ENCODE measurements around the gene CTBP1.

The CTBP1 gene

DNA sequence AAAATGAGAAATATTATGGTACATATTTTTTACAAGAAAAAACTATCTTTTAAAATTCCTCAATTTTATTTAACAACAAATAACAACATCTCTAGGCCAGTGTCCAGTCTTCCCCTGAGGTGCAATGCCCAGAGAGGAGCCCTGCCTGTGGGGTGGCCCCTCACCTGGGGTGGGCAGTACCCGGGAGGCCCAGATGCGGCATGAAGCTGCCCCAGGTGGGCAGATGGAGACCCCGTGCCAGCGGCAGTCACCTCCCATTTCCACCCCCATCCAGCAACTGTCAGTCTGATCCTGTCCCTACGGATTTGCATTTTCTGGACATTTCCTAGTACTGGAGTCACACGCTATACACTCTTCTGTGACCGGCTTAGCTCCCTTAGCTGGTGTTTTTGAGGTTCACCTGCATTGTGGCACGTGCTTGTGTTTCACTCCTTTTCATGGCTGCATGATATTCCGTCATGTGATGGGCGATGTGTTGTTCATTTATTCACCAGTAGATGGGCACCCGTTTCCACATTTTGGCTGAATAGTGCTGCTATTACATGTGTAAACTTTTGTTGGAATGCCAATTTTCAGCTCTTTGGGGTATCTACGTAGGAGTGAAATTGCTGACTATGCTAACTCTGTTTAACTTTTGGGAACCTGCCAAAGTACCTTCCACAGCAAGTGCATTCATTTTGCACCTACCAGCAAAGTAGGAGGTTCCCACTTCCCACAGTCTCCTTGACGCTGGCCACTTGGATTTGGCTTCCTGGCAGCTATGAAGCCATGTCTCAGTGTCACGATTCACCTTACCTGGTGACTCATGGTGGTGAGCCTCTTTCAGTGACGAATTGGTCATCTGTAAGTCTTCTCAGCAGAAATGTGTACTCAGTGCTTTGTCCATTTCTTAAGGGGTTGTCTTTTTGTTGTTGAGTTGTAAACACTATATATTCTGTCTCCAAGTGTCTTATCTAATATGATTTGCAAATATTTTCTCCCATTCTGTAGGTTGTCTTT lies 29.0 kb upstream of the CTBP1 start:
- Histone ChIP-seq H3K4me2 (ENCODE audit: low read length) (no peak overlapping the region), H3K9ac (ENCODE audit: low read depth, low read length) (no peak overlapping the region), H3K36me3 (ENCODE audit: insufficient read depth, low read length) (no peaks in the 10 kb centered on the region), H3K4me3 (ENCODE audit: low read length) (no peak overlapping the region), H3K27me3 (ENCODE audit: control insufficient read depth, insufficient read depth, low read length) (no peaks in the 10 kb centered on the region), H3K4me1 (ENCODE audit: control insufficient read depth, insufficient read depth, low read length) (no peaks in the 10 kb centered on the region), H3K9me3 (replicated peaks; ENCODE audit: low read length) (no peaks in the 10 kb centered on the region)

DNA sequence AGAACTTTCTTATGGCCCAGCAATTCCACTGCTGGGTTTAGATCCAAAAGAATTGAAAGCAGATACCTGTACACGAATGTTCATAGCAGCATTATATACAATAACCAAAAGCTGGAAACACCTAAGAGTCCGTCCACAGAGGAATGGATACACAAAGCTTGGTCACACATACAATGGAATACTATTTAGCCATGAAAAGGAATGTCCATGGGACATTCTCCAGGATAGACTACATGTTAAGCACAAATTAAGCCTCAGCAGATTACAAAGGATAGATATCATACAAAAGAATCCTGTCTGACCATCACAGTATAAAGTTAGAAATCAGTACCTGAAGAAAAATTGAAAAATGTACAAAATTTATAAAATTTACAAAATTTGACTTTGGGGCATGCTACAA lies 28.1 kb upstream of the CTBP1 start:
- Histone ChIP-seq H3K4me3 (ENCODE audit: low read length) (no peak overlapping the region), H3K27me3 (ENCODE audit: control insufficient read depth, insufficient read depth, low read length) (no peaks in the 10 kb centered on the region), H3K36me3 (ENCODE audit: insufficient read depth, low read length) (no peaks in the 10 kb centered on the region), H3K9ac (ENCODE audit: low read depth, low read length) (no peak overlapping the region), H3K4me2 (ENCODE audit: low read length) (no peak overlapping the region), H3K9me3 (replicated peaks; ENCODE audit: low read length) (no peaks in the 10 kb centered on the region), H3K4me1 (ENCODE audit: control insufficient read depth, insufficient read depth, low read length) (no peaks in the 10 kb centered on the region)

DNA sequence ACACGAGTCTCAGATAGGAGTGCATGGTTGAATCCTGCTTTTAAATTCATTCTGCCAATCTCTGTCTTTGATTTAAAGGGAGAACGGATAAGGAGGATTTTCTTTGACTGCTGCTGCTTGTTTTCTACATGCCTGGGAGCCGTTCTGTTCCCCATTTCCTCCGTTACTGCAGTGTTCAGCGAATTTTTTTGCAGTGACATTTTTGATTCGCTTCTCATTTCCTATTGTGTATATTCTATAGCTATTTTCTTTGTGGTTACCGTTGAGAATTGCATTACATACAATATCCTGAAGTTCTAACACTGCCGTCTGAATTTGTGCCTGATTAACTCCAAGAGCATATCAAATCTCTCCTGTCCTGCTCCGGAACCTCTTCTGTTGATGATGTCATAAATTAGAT lies 25.9 kb upstream of the CTBP1 start:
- Histone ChIP-seq H3K36me3 (ENCODE audit: insufficient read depth, low read length) (no peaks in the 10 kb centered on the region), H3K4me2 (ENCODE audit: low read length) (no peak overlapping the region), H3K9ac (ENCODE audit: low read depth, low read length) (no peak overlapping the region), H3K9me3 (replicated peaks; ENCODE audit: low read length) (no peaks in the 10 kb centered on the region), H3K27me3 (ENCODE audit: control insufficient read depth, insufficient read depth, low read length) (no peaks in the 10 kb centered on the region), H3K4me3 (ENCODE audit: low read length) (no peak overlapping the region), H3K4me1 (ENCODE audit: control insufficient read depth, insufficient read depth, low read length) (no peaks in the 10 kb centered on the region)

DNA sequence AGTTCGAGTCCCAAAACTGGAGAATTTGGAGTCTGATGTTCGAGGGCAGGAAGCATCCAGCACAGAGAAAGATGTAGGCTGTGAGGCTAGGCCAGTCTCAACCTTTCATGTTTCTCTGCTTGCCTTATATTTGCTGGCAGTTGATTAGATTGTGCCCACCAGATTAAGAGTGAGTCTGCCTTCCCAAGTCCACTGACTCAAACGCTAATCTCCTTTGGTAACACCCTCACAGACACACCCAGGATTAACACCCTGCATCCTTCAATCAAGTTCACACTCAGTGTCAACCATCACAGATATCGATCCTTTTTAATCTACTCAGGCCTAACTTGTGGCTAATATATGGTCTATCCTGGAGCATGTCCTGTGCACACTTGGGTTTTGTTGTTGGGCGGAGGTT lies 22.8 kb upstream of the CTBP1 start:
- Histone ChIP-seq H3K9me3 (replicated peaks; ENCODE audit: low read length) (peaks cover 3% of the 10 kb centered on the region), H3K27me3 (ENCODE audit: control insufficient read depth, insufficient read depth, low read length) (no peaks in the 10 kb centered on the region), H3K4me3 (ENCODE audit: low read length) (no peak overlapping the region), H3K9ac (ENCODE audit: low read depth, low read length) (no peak overlapping the region), H3K36me3 (ENCODE audit: insufficient read depth, low read length) (no peaks in the 10 kb centered on the region), H3K4me2 (ENCODE audit: low read length) (no peak overlapping the region), H3K4me1 (ENCODE audit: control insufficient read depth, insufficient read depth, low read length) (no peaks in the 10 kb centered on the region)

DNA sequence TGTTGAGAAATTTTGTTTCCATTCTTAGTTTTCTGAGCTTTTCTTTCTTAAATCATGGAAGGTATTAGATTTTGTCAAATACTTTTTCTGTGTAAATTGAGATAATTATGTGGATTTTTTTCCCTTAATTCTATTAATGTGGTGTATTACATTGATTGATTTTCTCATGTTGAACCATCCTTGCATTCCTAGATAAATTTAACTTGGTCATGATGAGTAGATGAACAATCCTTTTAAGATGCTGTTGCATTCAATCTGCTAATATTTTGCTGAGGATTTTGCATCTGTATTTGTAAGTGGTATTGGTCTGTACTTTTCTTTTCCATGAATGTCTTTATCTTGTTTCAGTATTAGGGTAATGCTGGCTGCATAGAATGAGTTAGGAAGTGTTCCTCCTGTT lies 20.3 kb upstream of the CTBP1 start:
- H3K4me2 ChIP-seq (ENCODE audit: low read length) = no peak overlapping the region
- H3K27me3 ChIP-seq (ENCODE audit: control insufficient read depth, insufficient read depth, low read length) = no peaks in the 10 kb centered on the region
- H3K4me3 ChIP-seq (ENCODE audit: low read length) = no peak overlapping the region
- H3K9me3 ChIP-seq (replicated peaks; ENCODE audit: low read length) = peaks cover 3% of the 10 kb centered on the region
- no peaks in the 10 kb centered on the region for H3K36me3 ChIP-seq (ENCODE audit: insufficient read depth, low read length)
- no peaks in the 10 kb centered on the region for H3K4me1 ChIP-seq (ENCODE audit: control insufficient read depth, insufficient read depth, low read length)
- no peak overlapping the region for H3K9ac ChIP-seq (ENCODE audit: low read depth, low read length)

DNA sequence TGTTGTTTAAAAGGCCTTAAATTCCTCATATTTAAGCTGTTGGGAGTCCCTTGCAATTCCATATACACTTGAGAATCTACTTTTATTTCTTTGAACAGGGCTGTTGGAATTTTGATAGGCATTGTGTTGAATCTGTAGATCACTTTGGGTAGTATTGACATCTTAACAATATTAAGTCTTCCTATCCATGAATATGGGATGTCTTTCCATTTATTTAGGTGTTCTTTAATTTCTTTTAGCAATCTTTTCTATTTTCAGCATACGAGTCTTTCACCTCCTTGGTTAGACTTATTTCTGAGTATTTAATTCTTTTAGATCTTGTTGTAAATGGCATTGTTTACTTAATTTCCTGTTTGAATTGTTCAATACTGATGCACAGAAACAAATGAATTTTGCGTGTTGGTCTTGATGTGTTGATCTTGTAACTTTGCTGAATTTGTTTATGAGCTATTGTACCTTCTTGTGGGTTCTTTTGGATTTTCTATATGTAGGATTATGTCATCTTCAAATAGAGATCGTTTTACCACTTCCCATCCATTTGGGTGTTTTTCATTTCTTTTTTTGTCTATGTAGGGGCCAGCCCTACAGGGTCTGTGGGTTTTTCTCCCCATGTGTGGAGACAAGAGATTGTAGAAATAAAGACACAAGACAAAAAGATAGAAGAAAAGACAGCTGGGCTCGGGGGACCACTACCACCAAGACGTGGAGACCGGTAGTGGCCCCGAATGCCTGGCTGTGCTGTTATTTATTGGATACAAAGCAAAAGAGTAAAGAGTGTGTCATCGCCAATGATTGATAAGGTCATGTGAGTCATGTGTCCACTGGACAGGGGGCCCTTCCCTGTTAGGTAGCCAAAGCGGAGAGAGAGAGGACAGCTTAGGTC lies 18.2 kb upstream of the CTBP1 start:
- H3K9ac ChIP-seq (ENCODE audit: low read depth, low read length) = no peak overlapping the region
- no peak overlapping the region for H3K4me3 ChIP-seq (ENCODE audit: low read length)
- H3K9me3 ChIP-seq (replicated peaks; ENCODE audit: low read length) = peaks cover 3% of the 10 kb centered on the region
- H3K27me3 ChIP-seq (ENCODE audit: control insufficient read depth, insufficient read depth, low read length) = no peaks in the 10 kb centered on the region
- no peaks in the 10 kb centered on the region for H3K4me1 ChIP-seq (ENCODE audit: control insufficient read depth, insufficient read depth, low read length)
- no peak overlapping the region for H3K4me2 ChIP-seq (ENCODE audit: low read length)
- no peaks in the 10 kb centered on the region for H3K36me3 ChIP-seq (ENCODE audit: insufficient read depth, low read length)

DNA sequence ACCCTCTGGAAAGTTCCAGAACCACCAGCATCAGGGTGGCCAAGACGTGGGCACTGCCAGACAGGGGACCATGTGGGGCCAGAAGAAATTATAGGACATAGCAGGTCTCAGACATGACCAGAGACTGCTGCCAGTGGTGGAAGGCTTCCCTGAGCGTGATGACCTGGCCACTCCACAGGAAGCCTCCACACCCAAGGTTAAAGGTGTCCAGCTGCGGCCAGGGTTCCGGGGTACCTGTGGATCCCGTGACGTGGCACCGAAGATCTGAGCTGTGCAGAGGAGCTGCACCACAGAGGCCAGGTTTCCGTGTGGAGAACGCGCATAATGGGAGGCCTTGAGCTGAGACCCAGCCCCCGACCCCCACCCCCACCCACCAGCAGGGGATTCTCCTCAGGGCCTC lies 16.4 kb upstream of the CTBP1 start:
- Histone ChIP-seq H3K9ac (ENCODE audit: low read depth, low read length) (no peak overlapping the region), H3K4me2 (ENCODE audit: low read length) (no peak overlapping the region), H3K27me3 (ENCODE audit: control insufficient read depth, insufficient read depth, low read length) (no peaks in the 10 kb centered on the region), H3K4me1 (ENCODE audit: control insufficient read depth, insufficient read depth, low read length) (no peaks in the 10 kb centered on the region), H3K36me3 (ENCODE audit: insufficient read depth, low read length) (no peaks in the 10 kb centered on the region), H3K4me3 (ENCODE audit: low read length) (no peak overlapping the region), H3K9me3 (replicated peaks; ENCODE audit: low read length) (peaks cover 3% of the 10 kb centered on the region)

DNA sequence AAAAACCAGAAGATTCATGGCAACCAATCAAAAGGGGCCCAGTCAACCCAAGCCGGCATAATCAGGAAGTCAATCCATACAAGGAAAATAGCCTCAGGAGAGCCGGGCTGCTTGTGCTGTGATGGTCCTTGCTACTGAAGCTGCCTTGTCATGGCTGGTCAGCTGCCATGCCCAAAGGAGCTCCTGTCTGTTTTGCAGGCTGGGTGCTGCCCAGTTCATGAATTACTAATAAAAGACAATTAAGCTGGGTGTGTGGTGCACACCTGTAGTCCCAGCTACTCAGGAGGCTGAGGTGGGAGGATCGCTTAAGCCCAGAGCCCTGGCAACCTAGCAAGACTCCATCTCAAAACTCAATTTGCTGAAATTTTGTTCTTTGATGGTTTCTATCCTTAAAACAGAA lies 16.0 kb upstream of the CTBP1 start:
- Histone ChIP-seq H3K36me3 (ENCODE audit: insufficient read depth, low read length) (no peaks in the 10 kb centered on the region), H3K9me3 (replicated peaks; ENCODE audit: low read length) (peaks cover 3% of the 10 kb centered on the region), H3K4me3 (ENCODE audit: low read length) (no peak overlapping the region), H3K4me1 (ENCODE audit: control insufficient read depth, insufficient read depth, low read length) (no peaks in the 10 kb centered on the region), H3K4me2 (ENCODE audit: low read length) (no peak overlapping the region), H3K9ac (ENCODE audit: low read depth, low read length) (no peak overlapping the region), H3K27me3 (ENCODE audit: control insufficient read depth, insufficient read depth, low read length) (no peaks in the 10 kb centered on the region)

DNA sequence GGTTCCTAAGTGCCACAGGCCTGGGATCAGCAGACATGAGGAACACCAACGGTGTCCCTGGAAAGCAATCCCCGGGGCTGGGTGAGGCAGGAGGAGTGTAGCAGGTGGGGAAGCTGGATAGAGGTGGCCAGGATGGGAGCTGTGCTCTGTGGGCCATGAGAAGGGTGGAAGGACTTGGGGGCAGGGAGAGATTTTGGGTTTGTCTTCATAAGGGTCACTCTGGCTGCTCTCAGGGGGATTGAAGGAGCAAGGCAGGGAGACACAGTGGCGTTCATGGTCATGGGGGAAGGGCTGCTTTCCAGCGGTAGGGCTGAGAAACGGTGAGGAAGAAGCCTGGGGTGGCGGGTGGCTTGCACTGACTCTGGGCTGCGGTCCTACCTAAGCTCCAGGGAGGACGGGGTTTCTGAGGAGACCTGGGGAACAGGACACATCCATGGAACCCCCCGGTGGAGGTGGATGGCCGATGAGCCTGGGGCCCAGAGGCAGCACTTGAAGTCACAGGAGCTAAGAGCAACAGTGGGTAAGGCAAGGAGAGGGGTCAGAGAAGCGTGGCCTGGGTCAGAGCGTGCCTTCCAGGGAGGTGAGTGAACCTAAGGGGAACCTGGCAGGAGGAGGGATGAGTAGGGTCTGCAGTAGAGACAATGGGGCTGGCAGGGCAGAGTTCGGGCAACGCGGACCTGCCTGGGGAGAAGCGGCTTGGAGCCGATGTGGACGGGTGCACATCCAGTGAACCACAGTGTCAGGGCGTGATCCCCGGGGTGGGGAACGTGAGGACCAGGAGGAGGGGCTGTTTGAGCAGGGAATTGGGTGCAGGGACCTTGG lies 12.4 kb upstream of the CTBP1 start:
- Histone ChIP-seq H3K9ac (ENCODE audit: low read depth, low read length) (no peak overlapping the region), H3K27me3 (ENCODE audit: control insufficient read depth, insufficient read depth, low read length) (no peaks in the 10 kb centered on the region), H3K9me3 (replicated peaks; ENCODE audit: low read length) (no peaks in the 10 kb centered on the region), H3K36me3 (ENCODE audit: insufficient read depth, low read length) (no peaks in the 10 kb centered on the region), H3K4me3 (ENCODE audit: low read length) (no peak overlapping the region), H3K4me2 (ENCODE audit: low read length) (no peak overlapping the region), H3K4me1 (ENCODE audit: control insufficient read depth, insufficient read depth, low read length) (no peaks in the 10 kb centered on the region)

DNA sequence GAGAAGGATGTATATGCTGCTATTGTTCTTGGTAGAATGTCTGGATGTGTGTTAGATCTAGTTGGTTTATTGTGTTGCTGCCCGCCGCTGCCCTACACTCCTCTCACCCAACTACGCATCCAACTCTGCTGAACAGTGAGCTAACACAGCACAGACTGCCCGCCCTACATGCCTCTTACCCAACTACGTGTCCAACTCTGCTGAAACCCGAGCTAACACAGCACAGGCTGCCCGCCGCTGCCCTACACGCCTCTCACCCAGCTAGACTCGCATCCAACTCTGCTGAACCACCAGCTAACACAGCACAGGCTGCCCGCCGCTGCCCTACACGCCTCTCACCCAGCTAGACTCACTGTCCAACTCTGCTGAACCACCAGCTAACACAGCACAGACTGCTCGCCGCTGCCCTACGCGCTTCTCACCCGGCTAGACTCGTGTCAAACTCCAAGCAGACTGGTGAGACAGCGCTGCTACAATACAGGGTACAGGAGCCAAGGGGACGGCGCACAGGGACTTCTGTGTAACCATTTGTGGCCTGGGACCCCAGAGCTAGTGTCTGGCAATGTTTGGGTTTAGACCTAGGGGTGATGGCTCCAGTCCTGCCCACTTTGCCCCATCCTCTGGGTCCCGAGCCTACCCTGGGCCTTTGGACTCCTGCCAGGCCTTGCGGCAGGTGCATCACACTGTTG lies 11.6 kb upstream of the CTBP1 start:
- Histone ChIP-seq H3K36me3 (ENCODE audit: insufficient read depth, low read length) (no peaks in the 10 kb centered on the region), H3K9me3 (replicated peaks; ENCODE audit: low read length) (no peaks in the 10 kb centered on the region), H3K4me3 (ENCODE audit: low read length) (no peak overlapping the region), H3K9ac (ENCODE audit: low read depth, low read length) (no peak overlapping the region), H3K4me1 (ENCODE audit: control insufficient read depth, insufficient read depth, low read length) (no peaks in the 10 kb centered on the region), H3K4me2 (ENCODE audit: low read length) (no peak overlapping the region), H3K27me3 (ENCODE audit: control insufficient read depth, insufficient read depth, low read length) (no peaks in the 10 kb centered on the region)

Data from skeletal muscle satellite cell (primary cell).